Measurements from ENCODE around the gene AMOTL2. TPM values are rescaled to one million over a fixed set of nuclear protein-coding genes. Genes with fewer than 3 reads are reported as not detected.

The AMOTL2 gene
- total and polyA plus RNA-seq, 10 of the 15 experiments (the other 5 are each of a cell fraction or from before 2014, with no cell fraction given): 0.20 to 0.33 TPM; not detected in 8

DNA sequence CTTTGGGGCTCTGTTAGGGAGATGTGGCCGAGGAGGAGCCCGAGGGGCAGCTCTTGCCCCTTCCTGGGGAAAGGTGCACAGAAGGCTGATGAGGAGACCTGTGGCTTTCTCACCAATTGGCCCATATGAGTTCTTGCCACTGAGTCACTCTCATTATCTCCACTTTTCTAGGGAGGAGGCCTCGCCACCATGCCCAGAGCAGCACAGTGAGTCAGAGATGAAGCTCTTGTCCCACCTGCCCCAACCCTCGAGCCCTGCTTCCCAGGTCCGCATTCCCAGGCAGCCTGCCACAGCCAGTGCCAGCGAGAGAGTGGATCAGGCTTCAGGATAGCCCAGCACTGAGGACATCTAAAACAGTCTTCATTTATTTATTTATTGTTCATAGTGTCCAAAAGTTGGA lies 53.5 kb downstream of the AMOTL2 start:
- no peaks in the 10 kb centered on the region for H3K79me2 ChIP-seq (ENCODE audit: control insufficient read depth, insufficient read depth, low read length)
- 17% methylated on average over 6 of the region's 6 CpGs for WGBS (ENCODE audit: insufficient coverage, insufficient replicate concordance, low lambda C conversion rate, missing lambda C conversion rate)
- no peak overlapping the region for H3K4me2 ChIP-seq (ENCODE audit: control insufficient read depth, insufficient read depth)
- no peak overlapping the region for H2AFZ ChIP-seq (ENCODE audit: control insufficient read depth, low read depth, low read length)
- in situ Hi-C loops (cut with MboI): no loop called here
- H3K27ac ChIP-seq (ENCODE audit: control insufficient read depth, insufficient read depth): no peak overlapping the region
- ChIA-PET POLR2A (no interaction called here), RAD21 (ENCODE audit: unreplicated experiment) (no interaction called here), SMC1A (ENCODE audit: uncharacterized antibody, unreplicated experiment) (no interaction called here), CTCF (no interaction called here)
- DNase-seq (ENCODE audit: low read depth, low spot score) (no peak), FAIRE-seq (no peak), ATAC-seq (no peak)
- H4K20me1 ChIP-seq (ENCODE audit: control insufficient read depth, insufficient read depth): no peaks in the 10 kb centered on the region
- H3K4me1 ChIP-seq (ENCODE audit: control insufficient read depth, insufficient read depth, low read length): no peaks in the 10 kb centered on the region
- H3K4me3 ChIP-seq: no peak overlapping the region
- intact Hi-C loops (cut with micrococcal nuclease; ENCODE audit: unreplicated experiment): no loop called here
- H3K36me3 ChIP-seq (ENCODE audit: control insufficient read depth in 2 of 2, insufficient read depth in 2 of 2, low read length in 1 of 2): no peaks in the 10 kb centered on the region
- no peaks in the 10 kb centered on the region for H3K9me3 ChIP-seq (replicated peaks; ENCODE audit: control insufficient read depth, insufficient read depth, low read length)
- no TSS peak for BruUV-seq (replicated peaks)
- peaks cover 0 to 4% of the 10 kb centered on the region in 2 experiments; a peak in 1 of 4 replicates for H3K27me3 ChIP-seq (replicated peaks in 1 of 2; ENCODE audit: control insufficient read depth in 2 of 2, insufficient read depth in 2 of 2, low read length in 1 of 2)
- no peak overlapping the region for H3K9ac ChIP-seq (ENCODE audit: control insufficient read depth, insufficient read depth, low read length)
- TF ChIP-seq KAT2A (conservative IDR thresholded peaks at IDR 0.05; ENCODE audit: control insufficient read depth, low read depth, low read length) (no peak), BRCA1 (IDR thresholded peaks at IDR 0.05; ENCODE audit: low read depth, low read length) (no peak), RUNX3 (IDR thresholded peaks at IDR 0.05; ENCODE audit: low read length) (no peak), MXI1 (IDR thresholded peaks at IDR 0.05; ENCODE audit: low read depth, low read length) (no peak), IKZF1 (conservative IDR thresholded peaks at IDR 0.05) (no peak), TCF7 (IDR thresholded peaks at IDR 0.05; ENCODE audit: borderline replicate concordance) (no peak), FOXK2 (IDR thresholded peaks at IDR 0.05) (no peak), SMARCA5 (IDR thresholded peaks at IDR 0.05) (no peak), SP1 (IDR thresholded peaks at IDR 0.05; ENCODE audit: low read depth, low read length) (no peak), SIN3A (IDR thresholded peaks at IDR 0.05; ENCODE audit: low read depth, low read length) (no peak), HDAC6 (IDR thresholded peaks at IDR 0.05; ENCODE audit: unreplicated experiment) (no peak), FOS (IDR thresholded peaks at IDR 0.05; ENCODE audit: borderline replicate concordance, extremely low read depth, insufficient read length) (no peak), EED (IDR thresholded peaks at IDR 0.05; ENCODE audit: low read depth) (no peak), ZNF384 (IDR thresholded peaks at IDR 0.05; ENCODE audit: borderline replicate concordance, low read depth, low read length) (no peak)
- TF ChIP-seq, protein P1, sequence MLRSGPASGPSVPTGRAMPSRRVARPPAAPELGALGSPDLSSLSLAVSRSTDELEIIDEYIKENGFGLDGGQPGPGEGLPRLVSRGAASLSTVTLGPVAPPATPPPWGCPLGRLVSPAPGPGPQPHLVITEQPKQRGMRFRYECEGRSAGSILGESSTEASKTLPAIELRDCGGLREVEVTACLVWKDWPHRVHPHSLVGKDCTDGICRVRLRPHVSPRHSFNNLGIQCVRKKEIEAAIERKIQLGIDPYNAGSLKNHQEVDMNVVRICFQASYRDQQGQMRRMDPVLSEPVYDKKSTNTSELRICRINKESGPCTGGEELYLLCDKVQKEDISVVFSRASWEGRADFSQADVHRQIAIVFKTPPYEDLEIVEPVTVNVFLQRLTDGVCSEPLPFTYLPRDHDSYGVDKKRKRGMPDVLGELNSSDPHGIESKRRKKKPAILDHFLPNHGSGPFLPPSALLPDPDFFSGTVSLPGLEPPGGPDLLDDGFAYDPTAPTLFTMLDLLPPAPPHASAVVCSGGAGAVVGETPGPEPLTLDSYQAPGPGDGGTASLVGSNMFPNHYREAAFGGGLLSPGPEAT (IDR thresholded peaks at IDR 0.05; ENCODE audit: low read depth): no peak
- TF ChIP-seq, protein P2, sequence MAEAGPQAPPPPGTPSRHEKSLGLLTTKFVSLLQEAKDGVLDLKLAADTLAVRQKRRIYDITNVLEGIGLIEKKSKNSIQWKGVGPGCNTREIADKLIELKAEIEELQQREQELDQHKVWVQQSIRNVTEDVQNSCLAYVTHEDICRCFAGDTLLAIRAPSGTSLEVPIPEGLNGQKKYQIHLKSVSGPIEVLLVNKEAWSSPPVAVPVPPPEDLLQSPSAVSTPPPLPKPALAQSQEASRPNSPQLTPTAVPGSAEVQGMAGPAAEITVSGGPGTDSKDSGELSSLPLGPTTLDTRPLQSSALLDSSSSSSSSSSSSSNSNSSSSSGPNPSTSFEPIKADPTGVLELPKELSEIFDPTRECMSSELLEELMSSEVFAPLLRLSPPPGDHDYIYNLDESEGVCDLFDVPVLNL (IDR thresholded peaks at IDR 0.05; ENCODE audit: low read depth, low read length): no peak
- TF ChIP-seq, protein P3, sequence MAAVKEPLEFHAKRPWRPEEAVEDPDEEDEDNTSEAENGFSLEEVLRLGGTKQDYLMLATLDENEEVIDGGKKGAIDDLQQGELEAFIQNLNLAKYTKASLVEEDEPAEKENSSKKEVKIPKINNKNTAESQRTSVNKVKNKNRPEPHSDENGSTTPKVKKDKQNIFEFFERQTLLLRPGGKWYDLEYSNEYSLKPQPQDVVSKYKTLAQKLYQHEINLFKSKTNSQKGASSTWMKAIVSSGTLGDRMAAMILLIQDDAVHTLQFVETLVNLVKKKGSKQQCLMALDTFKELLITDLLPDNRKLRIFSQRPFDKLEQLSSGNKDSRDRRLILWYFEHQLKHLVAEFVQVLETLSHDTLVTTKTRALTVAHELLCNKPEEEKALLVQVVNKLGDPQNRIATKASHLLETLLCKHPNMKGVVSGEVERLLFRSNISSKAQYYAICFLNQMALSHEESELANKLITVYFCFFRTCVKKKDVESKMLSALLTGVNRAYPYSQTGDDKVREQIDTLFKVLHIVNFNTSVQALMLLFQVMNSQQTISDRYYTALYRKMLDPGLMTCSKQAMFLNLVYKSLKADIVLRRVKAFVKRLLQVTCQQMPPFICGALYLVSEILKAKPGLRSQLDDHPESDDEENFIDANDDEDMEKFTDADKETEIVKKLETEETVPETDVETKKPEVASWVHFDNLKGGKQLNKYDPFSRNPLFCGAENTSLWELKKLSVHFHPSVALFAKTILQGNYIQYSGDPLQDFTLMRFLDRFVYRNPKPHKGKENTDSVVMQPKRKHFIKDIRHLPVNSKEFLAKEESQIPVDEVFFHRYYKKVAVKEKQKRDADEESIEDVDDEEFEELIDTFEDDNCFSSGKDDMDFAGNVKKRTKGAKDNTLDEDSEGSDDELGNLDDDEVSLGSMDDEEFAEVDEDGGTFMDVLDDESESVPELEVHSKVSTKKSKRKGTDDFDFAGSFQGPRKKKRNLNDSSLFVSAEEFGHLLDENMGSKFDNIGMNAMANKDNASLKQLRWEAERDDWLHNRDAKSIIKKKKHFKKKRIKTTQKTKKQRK (IDR thresholded peaks at IDR 0.05; ENCODE audit: low read depth, low read length): no peak
- TF ChIP-seq, protein P4, sequence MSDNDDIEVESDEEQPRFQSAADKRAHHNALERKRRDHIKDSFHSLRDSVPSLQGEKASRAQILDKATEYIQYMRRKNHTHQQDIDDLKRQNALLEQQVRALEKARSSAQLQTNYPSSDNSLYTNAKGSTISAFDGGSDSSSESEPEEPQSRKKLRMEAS (IDR thresholded peaks at IDR 0.05; ENCODE audit: low read depth, low read length): no peak
